Measurements from ENCODE around the gene CACNB4. TPM values are rescaled to one million over a fixed set of nuclear protein-coding genes. Genes with fewer than 3 reads are reported as not detected.

The CACNB4 gene
- total RNA-seq, 1 donor from 2014 or later = 17.3 TPM

DNA sequence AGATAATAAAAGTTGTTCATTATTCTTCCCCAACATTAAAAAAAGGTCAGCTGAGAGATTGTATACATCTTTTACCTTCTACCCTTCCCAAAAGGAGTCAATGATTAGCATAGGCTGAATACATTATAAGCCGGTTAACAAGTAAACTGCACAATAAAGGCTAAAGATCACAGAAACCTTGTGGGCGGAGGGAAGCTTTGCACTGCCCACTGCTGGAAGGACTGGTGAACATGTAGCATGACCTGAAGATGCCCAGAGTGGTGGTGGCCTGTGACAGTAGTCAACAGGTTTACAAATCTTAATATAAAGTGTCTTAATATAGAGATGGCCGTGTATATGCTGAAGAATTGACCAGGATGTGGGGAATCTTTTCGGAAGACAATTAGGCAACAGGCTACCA lies 306.3 kb downstream of the CACNB4 start:
- H3K27me3 ChIP-seq (ENCODE audit: low read depth) = no peaks in the 10 kb centered on the region
- H3K27ac ChIP-seq = no peak overlapping the region
- no peak for DNase-seq
- no peaks in the 10 kb centered on the region for H3K4me1 ChIP-seq
- no peaks in the 10 kb centered on the region for H3K9me3 ChIP-seq
- intact Hi-C loops (cut with DNase I) = no loop called here
- H3K4me3 ChIP-seq = no peak overlapping the region
- H3K36me3 ChIP-seq = peaks cover 17% of the 10 kb centered on the region
- ATAC-seq = no peak
- TF ChIP-seq, protein P1, sequence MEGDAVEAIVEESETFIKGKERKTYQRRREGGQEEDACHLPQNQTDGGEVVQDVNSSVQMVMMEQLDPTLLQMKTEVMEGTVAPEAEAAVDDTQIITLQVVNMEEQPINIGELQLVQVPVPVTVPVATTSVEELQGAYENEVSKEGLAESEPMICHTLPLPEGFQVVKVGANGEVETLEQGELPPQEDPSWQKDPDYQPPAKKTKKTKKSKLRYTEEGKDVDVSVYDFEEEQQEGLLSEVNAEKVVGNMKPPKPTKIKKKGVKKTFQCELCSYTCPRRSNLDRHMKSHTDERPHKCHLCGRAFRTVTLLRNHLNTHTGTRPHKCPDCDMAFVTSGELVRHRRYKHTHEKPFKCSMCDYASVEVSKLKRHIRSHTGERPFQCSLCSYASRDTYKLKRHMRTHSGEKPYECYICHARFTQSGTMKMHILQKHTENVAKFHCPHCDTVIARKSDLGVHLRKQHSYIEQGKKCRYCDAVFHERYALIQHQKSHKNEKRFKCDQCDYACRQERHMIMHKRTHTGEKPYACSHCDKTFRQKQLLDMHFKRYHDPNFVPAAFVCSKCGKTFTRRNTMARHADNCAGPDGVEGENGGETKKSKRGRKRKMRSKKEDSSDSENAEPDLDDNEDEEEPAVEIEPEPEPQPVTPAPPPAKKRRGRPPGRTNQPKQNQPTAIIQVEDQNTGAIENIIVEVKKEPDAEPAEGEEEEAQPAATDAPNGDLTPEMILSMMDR (IDR thresholded peaks at IDR 0.05) = no peak

DNA sequence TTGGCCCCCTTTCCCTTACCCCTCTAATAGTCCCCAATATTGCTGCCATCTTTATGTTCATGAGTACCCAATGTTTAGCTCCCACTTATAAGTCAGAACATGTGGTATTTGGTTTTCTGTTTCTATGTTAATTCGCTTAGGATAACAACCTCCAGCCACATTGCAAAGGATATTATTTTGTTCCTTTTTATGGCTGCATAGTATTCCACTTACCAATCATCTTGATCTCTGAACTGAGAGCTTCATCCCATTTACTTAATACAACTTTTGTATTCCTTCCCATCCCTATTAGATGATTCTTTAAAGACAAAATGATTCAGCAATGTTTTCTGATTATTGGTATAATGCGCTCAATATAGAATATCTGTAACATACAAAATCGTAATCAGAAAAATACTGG lies 307.3 kb downstream of the CACNB4 start:
- DNase-seq = no peak
- Histone ChIP-seq H3K4me3 (no peak overlapping the region), H3K4me1 (no peaks in the 10 kb centered on the region), H3K27ac (no peak overlapping the region), H3K9me3 (no peaks in the 10 kb centered on the region), H3K27me3 (ENCODE audit: low read depth) (no peaks in the 10 kb centered on the region), H3K36me3 (peaks cover 16% of the 10 kb centered on the region)
- intact Hi-C loops (cut with DNase I) = no loop called here
- ATAC-seq = no peak
- TF ChIP-seq, protein P1 (IDR thresholded peaks at IDR 0.05) = no peak

DNA sequence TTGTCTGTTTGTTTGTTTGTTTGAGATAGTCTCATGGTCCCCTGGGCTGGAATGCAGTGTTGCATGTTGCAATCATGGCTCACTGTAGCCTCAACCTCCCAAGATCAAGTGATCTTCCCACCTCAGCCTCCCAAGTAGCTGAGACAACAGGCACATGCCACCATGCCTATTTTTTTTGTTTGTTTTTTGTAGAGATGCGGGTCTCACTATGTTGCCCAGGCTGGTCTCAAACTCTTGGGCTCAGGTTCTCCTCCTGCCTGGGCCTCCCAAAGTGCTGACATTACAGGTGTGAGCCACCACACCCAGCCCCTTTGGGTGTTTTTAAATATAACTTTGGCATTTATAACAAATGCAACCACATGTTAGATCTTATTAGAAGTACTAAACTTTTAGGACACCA lies 308.2 kb downstream of the CACNB4 start:
- Histone ChIP-seq H3K27me3 (ENCODE audit: low read depth) (no peaks in the 10 kb centered on the region), H3K27ac (no peak overlapping the region), H3K36me3 (peaks cover 14% of the 10 kb centered on the region), H3K9me3 (no peaks in the 10 kb centered on the region), H3K4me1 (no peaks in the 10 kb centered on the region), H3K4me3 (no peak overlapping the region)
- TF ChIP-seq, protein P1 (IDR thresholded peaks at IDR 0.05) = no peak
- ATAC-seq (no peak), DNase-seq (no peak)
- intact Hi-C loops (cut with DNase I) = no loop called here

DNA sequence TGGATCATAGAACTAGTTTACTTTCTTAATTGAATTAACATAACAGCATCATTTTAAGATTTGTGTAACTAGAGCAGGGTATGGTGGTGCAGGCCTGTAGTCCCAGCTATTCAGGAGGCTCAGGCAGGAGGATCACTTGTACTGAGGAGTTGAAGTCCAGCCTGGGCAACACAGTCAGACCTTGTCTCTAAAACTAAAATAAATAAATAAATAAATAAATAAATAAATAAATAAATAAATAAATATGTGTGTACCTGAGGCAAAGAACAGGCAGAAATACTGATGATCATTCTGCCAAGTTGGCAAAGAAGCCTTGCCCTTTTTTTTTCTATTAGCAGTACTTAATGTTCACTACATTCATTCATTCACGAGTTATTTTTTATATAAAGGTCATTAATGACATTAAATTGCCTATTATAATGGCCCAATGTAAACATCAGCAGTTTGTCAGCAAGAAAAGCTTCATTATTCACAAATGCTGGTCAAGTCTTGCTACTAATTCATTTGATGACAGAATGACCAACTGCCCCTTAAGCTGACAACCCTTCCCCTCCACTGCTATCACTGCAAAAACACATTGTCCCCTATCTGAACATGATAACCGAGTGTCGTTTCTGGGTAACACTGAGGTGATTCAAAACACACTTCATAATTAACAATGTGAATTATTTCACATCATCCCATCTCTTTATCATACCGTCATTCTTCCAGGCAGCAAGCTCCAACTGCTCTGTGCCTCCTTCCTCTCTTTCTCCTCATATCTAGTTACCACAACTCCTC lies 309.6 kb downstream of the CACNB4 start:
- Histone ChIP-seq H3K27me3 (ENCODE audit: low read depth) (no peaks in the 10 kb centered on the region), H3K4me1 (no peaks in the 10 kb centered on the region), H3K36me3 (peaks cover 27% of the 10 kb centered on the region), H3K9me3 (no peaks in the 10 kb centered on the region), H3K4me3 (no peak overlapping the region), H3K27ac (no peak overlapping the region)
- ATAC-seq (no peak), DNase-seq (no peak)
- intact Hi-C loops (cut with DNase I) = no loop called here
- TF ChIP-seq, protein P1 (IDR thresholded peaks at IDR 0.05) = no peak

DNA sequence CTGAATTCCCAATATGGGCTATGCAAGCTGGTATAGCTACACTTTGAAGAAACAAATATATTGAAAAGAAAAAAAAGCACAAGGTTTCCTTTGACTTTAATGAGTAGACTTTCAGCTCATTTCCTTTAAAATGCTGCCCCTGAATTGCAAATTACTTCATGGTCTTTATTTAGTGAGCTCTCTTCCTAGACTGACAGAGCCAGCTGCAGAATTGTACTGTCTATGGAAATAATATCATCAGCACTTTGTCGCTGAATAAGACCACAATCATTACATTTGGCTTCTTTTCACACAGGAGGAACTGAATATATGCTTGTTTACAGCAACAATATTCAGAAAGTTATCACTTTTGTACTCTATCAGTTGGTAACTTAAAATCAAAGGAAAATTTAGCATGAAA lies 312.4 kb downstream of the CACNB4 start:
- intact Hi-C loops (cut with DNase I) = no loop called here
- H3K27ac ChIP-seq = no peak overlapping the region

More for the DNA sequence above, 312.4 kb downstream of the CACNB4 start:
- no peak for DNase-seq
- Histone ChIP-seq H3K36me3 (peaks cover 31% of the 10 kb centered on the region), H3K27me3 (ENCODE audit: low read depth) (no peaks in the 10 kb centered on the region), H3K4me3 (no peak overlapping the region), H3K4me1 (no peaks in the 10 kb centered on the region), H3K9me3 (no peaks in the 10 kb centered on the region)
- TF ChIP-seq, protein P1 (IDR thresholded peaks at IDR 0.05) = no peak
- ATAC-seq = no peak
